RWPE2 (cell line): ENCODE results near the gene SLX4IP.
A peak's percentile ranks its signal among the peaks of the same experiment; 100 is the strongest.

Experiments
- ATAC-seq: fragments of 200-7000 bp; cut with Tn5 transposase; 3 replicates; pipeline ENCODE4 v1.9.1; 2021; ENCODE audit warnings: low read depth
- DNase-seq: peaks from one replicate; pipeline ENCODE4 v3.0.0-alpha.2; 2020; ENCODE audit warnings: low spot score
- H3K27ac ChIP-seq: fragments of 450-650 bp; 2 replicates; pipeline ENCODE4 v1.5.1; 2017; ENCODE audit warnings: mild to moderate bottlenecking; ENCODE audit not compliant: poor library complexity, severe bottlenecking
- H3K27me3 ChIP-seq: fragments of 250-450 bp; sonication (Bioruptor Pico); 2 replicates; pipeline ENCODE4 v1.5.1; 2021; ENCODE audit warnings: mild to moderate bottlenecking, moderate library complexity; ENCODE audit not compliant: insufficient read depth, poor library complexity, severe bottlenecking
- H3K36me3 ChIP-seq: fragments of 250-450 bp; sonication (Bioruptor Pico); 2 replicates; pipeline ENCODE4 v1.5.1; 2020; ENCODE audit warnings: low read depth, mild to moderate bottlenecking, moderate library complexity
- H3K4me1 ChIP-seq: fragments of 250-450 bp; sonication (Bioruptor Pico); 2 replicates; pipeline ENCODE4 v1.5.1; 2021; ENCODE audit warnings: mild to moderate bottlenecking, moderate library complexity; ENCODE audit not compliant: insufficient read depth, poor library complexity, severe bottlenecking
- H3K4me3 ChIP-seq: fragments of 250-450 bp; sonication (Bioruptor Pico); 2 replicates; pipeline ENCODE4 v1.5.1; 2021; ENCODE audit warnings: mild to moderate bottlenecking, moderate library complexity; ENCODE audit not compliant: severe bottlenecking
- H3K9me3 ChIP-seq: fragments of 250-450 bp; sonication (Bioruptor Pico); 2 replicates; pipeline ENCODE4 v1.5.1; 2021; ENCODE audit warnings: mild to moderate bottlenecking, moderate library complexity; ENCODE audit not compliant: severe bottlenecking
- CTCF ChIP-seq: fragments of 450-650 bp; IDR thresholded peaks from one replicate; pipeline ENCODE4 v1.5.1; 2017; ENCODE audit warnings: mild to moderate bottlenecking, moderate library complexity; ENCODE audit not compliant: poor library complexity, severe bottlenecking

The SLX4IP gene

GRCh38 chr20:10565922-10566897 is 131.1 kb downstream of the SLX4IP start:
- TF ChIP-seq CTCF, result no peak
- no peaks in the 10 kb centered on the region for H3K27me3 ChIP-seq
- ATAC-seq (no peak), DNase-seq (no peak)
- no peak overlapping the region for H3K27ac ChIP-seq
- H3K9me3 ChIP-seq, result no peaks in the 10 kb centered on the region
- no peaks in the 10 kb centered on the region for H3K36me3 ChIP-seq
- H3K4me3 ChIP-seq, result no peak overlapping the region
- no peaks in the 10 kb centered on the region for H3K4me1 ChIP-seq

DNA sequence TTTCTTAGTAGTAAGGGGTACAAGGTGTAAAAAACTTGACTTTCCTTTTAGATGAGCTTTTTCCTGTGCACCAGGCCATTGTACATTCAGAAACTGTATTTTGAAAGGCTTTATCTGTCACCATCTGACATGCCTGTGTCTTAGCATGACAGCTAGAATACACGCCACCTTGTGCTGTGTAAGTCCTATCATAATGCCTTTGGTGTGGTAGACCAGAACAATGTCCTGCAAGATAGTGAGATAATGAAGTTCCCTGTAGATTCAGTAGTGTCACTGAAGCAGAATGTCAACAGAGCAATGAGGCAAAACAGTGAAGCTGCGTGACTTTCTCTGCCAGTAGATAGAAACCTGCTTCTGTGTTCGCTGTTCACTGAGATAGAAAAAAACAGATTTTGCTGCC is 132.9 kb downstream of the SLX4IP start:
- no peak for DNase-seq
- no peak for ATAC-seq
- no peaks in the 10 kb centered on the region for H3K27me3 ChIP-seq
- no peak overlapping the region for H3K4me3 ChIP-seq
- no peaks in the 10 kb centered on the region for H3K9me3 ChIP-seq
- TF ChIP-seq CTCF, result no peak
- peaks cover 9% of the 10 kb centered on the region for H3K4me1 ChIP-seq
- no peak overlapping the region for H3K27ac ChIP-seq
- no peaks in the 10 kb centered on the region for H3K36me3 ChIP-seq

GRCh38 chr20:10571313-10571815 is 136.3 kb downstream of the SLX4IP start:
- ATAC-seq (peak; percentile 43), DNase-seq (no peak)
- no peak overlapping the region for H3K27ac ChIP-seq
- peaks cover 15% of the 10 kb centered on the region for H3K4me1 ChIP-seq
- no peak overlapping the region for H3K4me3 ChIP-seq
- TF ChIP-seq CTCF, result no peak
- no peaks in the 10 kb centered on the region for H3K9me3 ChIP-seq
- H3K36me3 ChIP-seq, result no peaks in the 10 kb centered on the region
- no peaks in the 10 kb centered on the region for H3K27me3 ChIP-seq

- peaks cover 18% of the 10 kb centered on the region for H3K4me1 ChIP-seq
- no peaks in the 10 kb centered on the region for H3K36me3 ChIP-seq
- no peak for TF ChIP-seq CTCF
- ATAC-seq, result no peak
- H3K4me3 ChIP-seq, result no peak overlapping the region
- H3K9me3 ChIP-seq, result no peaks in the 10 kb centered on the region
- no peaks in the 10 kb centered on the region for H3K27me3 ChIP-seq
- DNase-seq, result no peak
- no peak overlapping the region for H3K27ac ChIP-seq
Measured at GRCh38 chr20:10572853-10573252, 137.7 kb downstream of the SLX4IP start.
